KBM-7 (cell line): ENCODE measurements around the gene SAFB.
"Not testable (repeated sequence)": the region's sequence is repeated elsewhere in the genome, so short reads cannot be mapped to it uniquely, and the experiment has no call there.

Experiments used
- DNase-seq: peaks from one replicate; pipeline ENCODE4 v3.0.0-alpha.2; 2015
- in situ Hi-C: fragments of 300-500 bp; cut with MboI; formaldehyde crosslinking; loops from 2 replicates; pipeline ENCODE4 v1.14.3; 2020; ENCODE audit warnings: low sequenced_read_pairs, low pct_unique_long_range_greater_than_20kb, mixed read lengths

Gene SAFB

GRCh38 chr19:5593343-5594255, 29.3 kb upstream of the SAFB start:
- DNase-seq, result peak; percentile 15
- in situ Hi-C loops, result no loop called here

DNA sequence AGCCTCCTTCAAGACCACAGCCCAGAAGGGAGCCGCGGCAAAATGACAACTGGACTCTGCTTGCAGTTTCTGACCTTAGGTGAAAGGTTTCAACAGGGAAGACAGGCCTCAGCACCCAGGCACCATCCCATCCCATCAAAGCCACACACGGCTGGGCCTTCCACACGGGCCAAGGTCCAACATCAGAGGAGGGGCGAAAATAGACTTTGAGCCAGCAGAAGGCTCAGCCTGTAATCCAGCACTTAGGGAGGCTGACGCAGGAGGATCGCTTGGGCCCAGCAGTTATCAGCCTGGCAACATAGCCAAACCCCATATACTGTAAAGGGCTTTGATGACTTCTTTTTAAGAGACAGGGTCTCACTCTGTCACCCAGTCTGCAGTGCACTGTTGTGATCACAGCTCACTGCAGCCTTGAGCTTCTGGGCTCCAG, 28.3 kb upstream of the SAFB start:
- in situ Hi-C loops, result no loop called here
- DNase-seq, result no peak

DNA sequence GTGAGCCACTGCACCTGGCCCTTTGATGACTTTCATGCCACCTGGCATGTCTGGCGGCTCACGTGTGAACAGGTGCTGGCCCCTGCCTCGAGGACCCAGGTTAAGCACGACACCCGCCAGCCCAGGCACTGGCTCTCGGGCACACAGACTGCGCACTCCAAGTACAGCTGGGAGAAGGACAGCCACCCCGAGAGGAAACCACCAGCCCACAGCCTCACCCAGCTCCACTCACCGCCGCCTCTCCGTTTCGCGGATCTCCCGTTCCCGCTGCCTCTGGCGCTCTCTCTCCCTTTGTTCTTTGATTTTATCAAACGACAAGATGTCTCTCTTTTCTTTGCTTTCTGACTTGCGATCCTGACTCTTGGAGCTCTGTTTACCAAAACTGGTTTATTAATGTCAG, 27.8 kb upstream of the SAFB start:
- in situ Hi-C loops, result no loop called here

DNA sequence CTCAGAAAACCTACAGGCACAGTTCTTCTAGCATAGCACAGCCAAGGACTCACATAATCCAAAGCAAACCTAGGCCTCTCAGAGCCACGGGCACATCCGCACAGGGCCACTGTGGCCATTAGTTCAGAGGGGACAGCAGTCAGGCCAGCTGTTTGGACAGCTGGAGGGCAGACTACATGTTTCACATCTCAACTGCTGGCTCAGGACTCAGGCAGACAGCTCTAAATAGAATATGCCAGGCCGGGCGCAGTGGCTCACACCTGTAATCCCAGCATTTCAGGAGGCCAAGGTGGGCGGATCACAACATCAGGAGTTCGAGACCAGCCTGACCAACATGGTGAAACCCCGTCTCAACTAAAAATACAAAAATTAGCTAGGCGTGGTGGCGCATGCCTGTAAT, 27.1 kb upstream of the SAFB start:
- in situ Hi-C loops, result no loop called here
- DNase-seq, result no peak

More for the DNA sequence above, 27.8 kb upstream of the SAFB start:
- DNase-seq, result no peak

DNA sequence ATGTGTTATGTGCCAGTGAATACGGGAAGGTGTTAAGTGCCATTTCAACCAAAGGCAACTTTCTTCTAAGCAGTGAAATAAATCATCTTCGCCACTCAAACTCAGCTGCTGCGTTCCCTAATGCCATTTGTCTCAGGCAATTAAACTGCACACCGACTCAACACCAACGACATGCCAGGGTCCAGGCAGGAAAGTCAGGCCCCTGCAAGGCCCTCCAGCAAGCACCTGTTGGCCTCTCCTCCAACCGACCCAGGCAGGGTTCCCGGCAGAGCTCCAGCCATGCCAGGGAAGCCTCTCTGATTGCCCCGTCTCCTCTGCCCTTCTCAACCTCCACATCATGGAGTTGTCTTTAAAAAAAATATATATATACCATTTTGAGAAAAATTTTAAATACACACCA, 22.1 kb upstream of the SAFB start:
- no peak for DNase-seq
- in situ Hi-C loops, result loop anchor here (10.0 kb wide), 1 partner anchor 54 kb away; no protein-coding TSS in a partner anchor

DNA sequence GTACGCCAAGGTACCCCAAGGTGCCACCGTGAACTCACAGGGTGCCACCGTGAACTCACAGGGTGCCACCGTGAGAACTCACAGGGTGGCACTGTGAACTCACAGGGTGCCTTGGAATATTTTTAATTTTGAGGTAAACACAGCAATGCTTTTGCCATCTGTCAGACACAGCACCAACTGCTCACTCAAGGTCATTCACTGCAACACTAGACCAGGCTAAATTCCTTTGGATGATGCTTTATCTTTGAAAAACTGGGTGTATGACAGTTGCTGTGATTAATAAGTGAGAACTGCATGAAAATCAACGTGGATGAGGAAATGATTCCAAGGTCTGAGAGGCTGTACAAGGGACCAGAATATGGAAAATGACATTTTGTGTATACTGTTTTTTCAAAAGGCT, 19.3 kb upstream of the SAFB start:
- DNase-seq, result no peak
- in situ Hi-C loops, result loop anchor here (10.0 kb wide), 1 partner anchor 51 kb away; no protein-coding TSS in a partner anchor

GRCh38 chr19:5605362-5605761, 17.5 kb upstream of the SAFB start:
- no peak for DNase-seq
- in situ Hi-C loops, result loop anchor here (10.0 kb wide), 1 partner anchor 49 kb away; no protein-coding TSS in a partner anchor

DNA sequence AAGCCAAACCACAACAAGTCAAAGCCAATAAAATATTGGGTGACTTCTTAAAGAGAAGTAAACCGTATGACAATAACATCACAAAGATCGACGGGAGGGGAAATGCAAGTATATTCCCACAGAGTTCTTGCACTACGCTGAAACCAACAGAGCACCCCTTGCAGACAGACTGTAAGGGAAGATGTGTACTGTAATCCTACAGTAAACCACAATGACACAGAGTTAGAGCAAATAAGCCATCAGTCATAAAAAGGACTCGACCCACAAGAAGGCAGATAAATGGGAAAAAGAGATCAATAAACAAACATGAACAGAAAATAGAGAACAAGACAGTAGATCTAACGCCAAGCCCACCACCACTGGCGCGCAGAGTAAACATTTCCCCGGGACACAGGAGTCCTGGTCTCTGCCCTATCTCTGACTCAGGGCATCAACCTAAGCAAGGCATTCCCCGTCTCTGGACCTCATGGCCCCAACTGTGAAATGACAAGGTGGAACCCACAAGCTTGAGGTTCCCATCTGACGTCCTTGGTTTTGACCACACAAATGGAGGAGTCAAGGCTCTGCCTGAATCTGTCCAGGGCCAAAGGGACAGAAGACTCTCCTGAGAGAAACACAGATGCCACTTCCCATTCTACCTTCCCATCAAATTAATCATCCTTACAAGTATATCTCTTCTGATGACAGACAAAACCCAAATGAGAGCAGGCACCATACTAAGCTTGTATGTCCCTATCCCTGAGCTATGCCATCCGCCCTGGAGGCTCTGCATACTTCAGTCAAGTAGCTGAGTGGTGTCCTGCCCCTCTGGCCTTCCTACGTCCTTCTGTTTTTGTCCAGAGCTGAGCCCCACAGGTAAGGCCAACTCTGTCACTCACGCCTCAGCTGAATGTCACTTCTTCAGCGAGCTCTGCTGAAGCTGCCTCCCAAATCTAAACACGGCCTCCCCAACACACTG, 15.3 kb upstream of the SAFB start:
- no peak for DNase-seq
- in situ Hi-C loops, result loop anchor here (10.0 kb wide), 1 partner anchor 47 kb away; no protein-coding TSS in a partner anchor

GRCh38 chr19:5608291-5608690, 14.6 kb upstream of the SAFB start:
- in situ Hi-C loops, result loop anchor here (10.0 kb wide), 1 partner anchor 47 kb away; no protein-coding TSS in a partner anchor

DNA sequence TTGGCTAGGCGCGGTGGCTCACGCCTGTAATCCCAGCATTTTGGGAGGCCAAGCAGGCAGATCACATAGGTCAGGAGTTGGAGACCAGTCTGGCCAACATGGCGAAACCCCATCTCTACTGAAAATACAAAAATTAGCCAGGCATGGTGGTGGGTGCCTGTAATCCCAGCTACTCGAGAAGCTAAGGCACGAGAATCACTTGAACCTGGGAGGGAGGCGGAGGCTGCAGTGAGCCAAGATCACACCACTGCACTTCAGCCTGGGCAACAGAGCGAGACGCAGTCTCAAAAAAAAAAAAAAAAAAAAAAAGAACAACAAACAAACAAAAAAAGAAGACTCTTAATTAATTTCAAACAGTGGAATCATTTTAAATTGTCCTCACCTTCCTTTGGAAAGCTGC, 14.1 kb upstream of the SAFB start:
- DNase-seq, result not testable (repeated sequence)
- in situ Hi-C loops, result loop anchor here (10.0 kb wide), 1 partner anchor 46 kb away; no protein-coding TSS in a partner anchor

More at GRCh38 chr19:5608291-5608690, 14.6 kb upstream of the SAFB start:
- DNase-seq, result no peak

DNA sequence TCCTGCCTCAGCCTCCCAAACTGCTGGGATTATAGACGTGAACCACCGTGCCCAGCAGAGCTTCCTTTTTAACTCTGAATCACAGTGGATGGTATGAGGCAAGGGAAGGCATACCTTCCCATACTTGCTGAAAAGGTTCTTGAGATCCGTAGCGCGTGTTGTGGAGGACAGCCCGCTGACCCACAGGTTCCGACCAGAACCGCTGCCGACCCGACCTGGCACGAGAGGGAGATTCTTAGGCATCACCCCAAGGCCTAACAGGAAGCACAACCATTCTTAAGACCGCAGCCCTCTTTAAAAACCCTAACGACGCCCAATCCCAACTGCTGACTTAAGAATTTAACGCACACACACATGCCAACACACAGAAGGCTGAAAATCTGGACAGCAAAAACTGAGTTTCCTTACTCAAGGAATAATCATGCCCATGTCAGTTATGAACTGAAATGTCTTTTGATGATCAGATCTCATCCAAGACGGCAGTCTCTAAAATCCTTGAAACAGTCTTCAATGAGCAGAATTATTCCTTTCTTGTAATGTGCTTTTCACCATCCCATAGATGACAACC, 12.9 kb upstream of the SAFB start:
- in situ Hi-C loops, result loop anchor here (10.0 kb wide), 1 partner anchor 45 kb away; no protein-coding TSS in a partner anchor
- no peak for DNase-seq

GRCh38 chr19:5612891-5613865, 9.7 kb upstream of the SAFB start:
- in situ Hi-C loops, result no loop called here
- no peak for DNase-seq

DNA sequence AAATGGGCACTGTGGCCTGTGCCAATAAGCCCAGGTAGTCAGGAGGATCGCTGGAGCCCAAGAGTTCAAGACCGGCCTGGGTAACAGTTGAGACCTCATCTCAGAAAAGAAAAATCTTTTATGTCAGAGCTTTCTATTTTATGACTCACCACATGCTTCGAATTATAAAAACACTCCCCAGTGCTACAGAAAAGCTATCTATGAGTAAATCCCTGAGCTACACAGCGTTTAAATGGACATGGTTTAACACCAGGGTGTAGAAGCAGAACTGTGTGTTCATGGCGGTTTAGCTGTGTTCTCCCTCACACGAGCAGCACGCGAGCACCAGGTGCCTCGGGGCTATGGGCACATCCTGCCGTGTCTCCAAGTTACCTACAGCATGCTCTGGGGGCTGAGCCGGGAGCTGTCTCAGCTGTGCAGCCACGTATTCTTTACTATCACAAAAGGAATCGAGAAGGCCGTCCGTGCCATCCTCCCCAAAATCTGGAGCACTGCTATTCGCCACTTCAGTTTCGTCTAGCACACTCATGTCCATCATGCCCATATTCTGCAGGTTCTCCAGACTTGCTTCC, 7.0 kb upstream of the SAFB start:
- DNase-seq, result no peak
- in situ Hi-C loops, result no loop called here

DNA sequence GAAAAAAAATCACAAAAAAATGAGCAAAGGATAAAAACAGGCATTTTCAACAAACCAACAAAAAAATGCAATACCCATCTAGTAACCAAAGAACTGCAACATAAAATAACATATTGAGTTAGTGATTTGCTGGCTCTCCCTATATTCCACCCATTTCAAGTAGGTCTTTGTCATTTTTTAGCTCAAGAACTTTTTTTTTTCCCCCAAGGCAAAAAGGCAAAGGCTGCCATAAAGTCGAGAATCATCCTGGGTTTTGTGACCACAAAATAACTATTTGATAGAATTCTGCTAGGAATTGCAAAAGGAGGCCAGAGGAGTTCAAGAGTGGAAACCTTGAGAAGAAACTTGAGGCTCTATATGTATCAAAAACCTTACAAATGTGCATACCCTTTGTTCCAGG, 5.8 kb upstream of the SAFB start:
- no peak for DNase-seq
- in situ Hi-C loops, result no loop called here

GRCh38 chr19:5618591-5618990, 4.3 kb upstream of the SAFB start:
- in situ Hi-C loops, result no loop called here
- DNase-seq, result no peak

DNA sequence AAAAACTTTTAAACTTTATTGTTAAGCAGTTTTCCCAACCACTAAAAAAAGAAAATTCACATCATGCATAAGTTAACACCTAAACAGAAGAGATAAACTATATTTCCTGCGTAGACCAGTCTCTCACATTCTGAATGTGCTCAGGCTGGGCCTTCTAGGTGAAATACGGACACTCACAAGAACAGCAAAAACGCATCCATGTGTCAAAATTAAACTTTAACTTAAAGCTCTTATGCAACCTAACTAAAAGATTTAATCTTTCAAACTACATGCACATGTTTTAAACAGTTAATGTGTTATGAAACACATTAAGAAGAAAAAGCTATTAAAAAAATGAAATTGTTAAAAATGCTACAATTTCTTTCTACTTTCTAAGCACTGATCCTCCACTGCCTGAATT, 2.9 kb upstream of the SAFB start:
- no peak for DNase-seq
- in situ Hi-C loops, result no loop called here

DNA sequence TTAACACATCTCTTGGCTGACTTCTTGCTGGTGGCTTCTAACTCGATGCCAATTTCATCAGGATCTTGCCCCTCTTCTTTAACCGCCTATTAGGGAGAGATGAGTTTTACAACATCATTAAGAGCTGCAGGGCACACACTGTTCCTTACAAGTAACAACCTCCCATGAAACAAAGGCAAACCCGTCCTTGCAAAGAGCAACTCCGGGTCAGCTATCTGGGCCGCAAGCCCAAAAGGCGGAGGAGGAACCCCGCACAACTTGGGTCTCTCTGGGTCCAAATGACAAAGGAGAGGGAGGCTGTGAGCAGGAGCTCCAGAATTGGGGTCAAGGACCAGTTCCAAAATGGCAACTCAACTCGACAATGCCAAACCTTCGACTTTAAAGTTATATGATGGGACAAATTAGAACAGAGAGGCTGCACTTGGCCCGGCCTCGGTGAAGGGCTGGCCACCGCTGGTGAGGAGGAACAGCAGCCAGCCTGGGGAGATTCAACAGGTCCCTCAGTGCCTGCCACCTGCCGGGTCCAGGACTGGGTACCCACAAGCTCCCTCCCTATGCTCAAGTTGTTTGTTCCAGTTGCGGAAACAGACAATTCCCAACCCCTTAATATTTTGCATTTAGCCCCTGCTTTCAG, 1.5 kb upstream of the SAFB start:
- DNase-seq, result no peak
- in situ Hi-C loops, result no loop called here
